ENCODE results near the gene AOAH.
"Not testable (repeated sequence)": the region's sequence is repeated elsewhere in the genome, so short reads cannot be mapped to it uniquely, and the experiment has no call there.

AOAH gene

GRCh38 chr7:36504216-36504615 lies 220.1 kb downstream of the AOAH start:
- DNase-seq = not testable (repeated sequence)

- DNase-seq = no peak
Measured at GRCh38 chr7:36497775-36498174, 226.5 kb downstream of the AOAH start.

- DNase-seq = not testable (repeated sequence)
Measured at GRCh38 chr7:36497176-36497575, 227.1 kb downstream of the AOAH start.

- no peak for DNase-seq
Measured at GRCh38 chr7:36496576-36496975, 227.7 kb downstream of the AOAH start.

- no peak for DNase-seq
Measured at GRCh38 chr7:36491317-36491716, 233.0 kb downstream of the AOAH start.

GRCh38 chr7:36490419-36490830 lies 233.9 kb downstream of the AOAH start:
- DNase-seq = no peak

- not testable (repeated sequence) for DNase-seq
Measured at GRCh38 chr7:36488672-36489071, 235.6 kb downstream of the AOAH start.

- DNase-seq = peak; percentile 56
Measured at GRCh38 chr7:36487756-36488336, 236.4 kb downstream of the AOAH start.

- no peak for DNase-seq
Measured at GRCh38 chr7:36486336-36486735, 238.0 kb downstream of the AOAH start.

GRCh38 chr7:36484265-36484664 lies 240.0 kb downstream of the AOAH start:
- DNase-seq = no peak

- DNase-seq = not testable (repeated sequence)
Measured at GRCh38 chr7:36483853-36484252, 240.4 kb downstream of the AOAH start.

- no peak for DNase-seq
Measured at GRCh38 chr7:36478745-36479144, 245.5 kb downstream of the AOAH start.

- DNase-seq = no peak
Measured at GRCh38 chr7:36475381-36475780, 248.9 kb downstream of the AOAH start.

- no peak for DNase-seq
Measured at GRCh38 chr7:36475011-36475342, 249.3 kb downstream of the AOAH start.

- DNase-seq = peak; percentile 51
Measured at GRCh38 chr7:36474283-36475010, 249.8 kb downstream of the AOAH start.

- DNase-seq = peak; percentile 43
Measured at GRCh38 chr7:36473454-36474282, 250.6 kb downstream of the AOAH start.

- DNase-seq = no peak
Measured at GRCh38 chr7:36472141-36472729, 252.1 kb downstream of the AOAH start.

GRCh38 chr7:36469236-36469635 lies 255.1 kb downstream of the AOAH start:
- DNase-seq = no peak

- no peak for DNase-seq
Measured at GRCh38 chr7:36468370-36469101, 255.8 kb downstream of the AOAH start.

GRCh38 chr7:36466001-36466400 lies 258.3 kb downstream of the AOAH start:
- not testable (repeated sequence) for DNase-seq

- no peak for DNase-seq
Measured at GRCh38 chr7:36464271-36464670, 260.0 kb downstream of the AOAH start.
